ENCODE results near the gene ADAD2. TPM values are rescaled to one million over a fixed set of nuclear protein-coding genes. Genes with fewer than 3 reads are reported as not detected.

Gene ADAD2
- total RNA-seq, 4 donors from 2014 or later, result not detected

DNA sequence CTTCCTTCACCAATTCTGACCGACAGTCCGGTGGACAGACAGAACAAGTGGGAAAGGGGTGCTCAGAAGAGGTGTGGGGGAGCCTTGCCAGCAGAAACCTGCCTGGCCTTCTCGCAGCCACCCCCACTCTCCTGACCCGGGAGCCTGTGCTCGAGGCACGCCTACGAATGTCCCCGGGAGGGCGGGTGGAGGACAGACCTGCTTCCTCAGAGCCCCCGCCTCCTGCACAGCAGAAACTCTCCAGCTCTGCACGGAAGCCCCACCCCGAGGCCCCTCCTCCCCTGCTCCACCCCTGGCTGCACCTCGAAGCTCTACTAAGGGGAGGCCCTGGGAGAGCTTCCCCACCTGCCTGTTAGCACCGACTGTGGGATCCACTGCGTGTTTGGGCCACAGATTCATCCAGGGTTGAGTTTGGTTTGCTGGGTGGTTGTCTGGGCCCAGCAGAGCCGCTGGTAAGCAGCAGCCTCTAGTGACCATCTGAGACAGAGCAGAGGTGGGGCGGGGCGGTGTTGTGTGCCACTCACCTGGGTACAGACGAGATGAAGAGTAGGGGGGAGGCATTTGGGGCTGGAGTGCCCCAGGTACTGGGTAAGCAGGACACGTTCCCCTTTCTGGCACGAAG lies 10.3 kb upstream of the ADAD2 start:
- peaks cover 0 to 60% of the 10 kb centered on the region in 2 donors for H3K36me3 ChIP-seq
- H3K9me3 ChIP-seq, result no peaks in the 10 kb centered on the region
- in situ Hi-C loops (cut with MboI; ENCODE audit: low sequenced_read_pairs in 4 of 4), result loop anchor here in 3 of 4 donors (10.0 to 25.0 kb wide), 5 partner anchors 93 to 368 kb away; partner anchors contain the start of genes OSGIN1 (in 2 of the 3), HSBP1 (in 1 of the 3) and NECAB2 (in 1 of the 3)
- peaks cover 2 to 5% of the 10 kb centered on the region in 2 donors for H3K4me1 ChIP-seq
- TF ChIP-seq POLR2A (IDR thresholded peaks at IDR 0.05) (no peak), CTCF (IDR thresholded peaks at IDR 0.05 in 4 of 5, conservative IDR thresholded peaks at IDR 0.05 in 1 of 5) (no peak)
- H3K4me3 ChIP-seq, result no peak overlapping the region
- DNase-seq (no peak), ATAC-seq (no peak)
- H3K27me3 ChIP-seq, result no peaks in the 10 kb centered on the region
- intact Hi-C loops (cut with DNase I; ENCODE audit: low total_unique reads), result no loop called here
- H3K27ac ChIP-seq, result peak overlapping the region in 3 of 4 donors; percentile 20 to 37 (median 34)

DNA sequence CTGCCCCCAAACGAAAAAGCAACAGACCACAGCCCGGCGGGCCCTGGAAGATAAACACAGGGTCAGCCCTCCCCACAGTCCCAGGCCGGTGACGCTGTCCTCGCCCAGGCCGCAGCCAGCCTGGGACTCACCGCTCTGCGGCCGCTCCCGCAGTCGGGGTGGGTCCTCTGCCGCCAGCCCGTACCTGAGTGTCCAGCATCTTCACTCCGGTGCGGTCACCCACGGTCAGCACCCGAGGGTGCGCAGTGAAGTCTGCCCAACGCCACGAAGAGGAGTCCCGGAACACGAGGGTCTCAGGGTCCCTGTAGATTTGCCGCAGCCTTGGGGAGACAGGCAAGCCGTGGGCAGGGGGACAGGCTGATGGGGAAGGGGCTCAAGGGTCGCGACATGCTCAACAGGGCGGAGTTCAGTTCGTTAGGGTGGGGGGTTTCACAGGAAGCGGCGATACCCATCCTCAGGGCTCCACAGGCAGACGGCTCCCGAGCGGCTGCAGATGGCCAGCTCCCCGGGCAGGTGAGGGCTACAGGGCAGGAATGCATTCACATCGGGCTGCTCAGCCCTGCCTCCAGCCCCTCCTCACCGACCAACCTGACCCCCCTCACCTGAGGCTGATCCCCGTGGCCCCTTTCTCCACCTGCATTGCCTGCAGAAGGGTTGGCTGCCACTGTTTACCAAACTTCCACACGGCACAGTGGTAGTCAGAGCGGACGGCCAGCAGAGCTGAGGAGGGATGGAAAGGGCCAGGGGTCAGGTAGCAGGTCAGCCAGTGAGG lies 9.6 kb upstream of the ADAD2 start:
- intact Hi-C loops (cut with DNase I; ENCODE audit: low total_unique reads) (no loop called here), in situ Hi-C loops (cut with MboI; ENCODE audit: low sequenced_read_pairs in 4 of 4) (loop anchor here in 3 of 4 donors (10.0 to 25.0 kb wide), 5 partner anchors 94 to 369 kb away; partner anchors contain the start of genes OSGIN1 (in 2 of the 3), HSBP1 (in 1 of the 3) and NECAB2 (in 1 of the 3))
- H3K27ac ChIP-seq, result peak overlapping the region in 1 of 4 donors; percentile 20
- ATAC-seq, result no peak
- DNase-seq, result no peak
- peaks cover 0 to 60% of the 10 kb centered on the region in 2 donors for H3K36me3 ChIP-seq
- no peak for TF ChIP-seq CTCF (IDR thresholded peaks at IDR 0.05 in 4 of 5, conservative IDR thresholded peaks at IDR 0.05 in 1 of 5)
- no peak for TF ChIP-seq POLR2A (IDR thresholded peaks at IDR 0.05)
- H3K4me1 ChIP-seq, result peaks cover 0 to 8% of the 10 kb centered on the region in 2 donors
- H3K9me3 ChIP-seq, result no peaks in the 10 kb centered on the region
- no peak overlapping the region for H3K4me3 ChIP-seq
- no peaks in the 10 kb centered on the region for H3K27me3 ChIP-seq

DNA sequence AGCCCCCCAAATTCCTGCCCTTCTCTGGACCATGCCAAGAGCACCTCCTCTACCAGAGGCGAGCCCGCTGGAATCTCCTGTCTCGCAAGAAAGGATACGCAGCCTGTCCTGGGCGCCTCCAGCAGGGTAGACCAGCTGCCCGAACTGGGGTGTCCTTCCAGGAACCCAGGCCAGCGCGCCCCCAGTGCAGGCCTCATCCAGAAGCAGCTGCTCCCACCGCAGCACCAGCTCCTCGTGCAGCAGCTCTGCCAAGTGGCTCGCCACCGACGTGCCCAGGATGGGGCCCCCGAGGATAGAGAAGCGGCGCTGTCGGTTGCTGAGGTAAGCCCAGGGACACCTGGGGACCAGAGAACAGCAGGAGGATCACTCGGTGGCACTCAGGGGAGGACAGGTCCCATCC lies 8.9 kb upstream of the ADAD2 start:
- peaks cover 0 to 8% of the 10 kb centered on the region in 2 donors for H3K4me1 ChIP-seq
- H3K36me3 ChIP-seq, result peaks cover 0 to 60% of the 10 kb centered on the region in 2 donors
- no peaks in the 10 kb centered on the region for H3K27me3 ChIP-seq
- H3K9me3 ChIP-seq, result no peaks in the 10 kb centered on the region
- no peak overlapping the region for H3K27ac ChIP-seq
- intact Hi-C loops (cut with DNase I; ENCODE audit: low total_unique reads), result no loop called here
- in situ Hi-C loops (cut with MboI; ENCODE audit: low sequenced_read_pairs in 4 of 4), result loop anchor here in 3 of 4 donors (10.0 to 25.0 kb wide), 5 partner anchors 95 to 370 kb away; partner anchors contain the start of genes OSGIN1 (in 2 of the 3), HSBP1 (in 1 of the 3) and NECAB2 (in 1 of the 3)
- H3K4me3 ChIP-seq, result no peak overlapping the region
- TF ChIP-seq CTCF (IDR thresholded peaks at IDR 0.05 in 4 of 5, conservative IDR thresholded peaks at IDR 0.05 in 1 of 5) (no peak), POLR2A (IDR thresholded peaks at IDR 0.05) (no peak)
- no peak for ATAC-seq
- no peak for DNase-seq

DNA sequence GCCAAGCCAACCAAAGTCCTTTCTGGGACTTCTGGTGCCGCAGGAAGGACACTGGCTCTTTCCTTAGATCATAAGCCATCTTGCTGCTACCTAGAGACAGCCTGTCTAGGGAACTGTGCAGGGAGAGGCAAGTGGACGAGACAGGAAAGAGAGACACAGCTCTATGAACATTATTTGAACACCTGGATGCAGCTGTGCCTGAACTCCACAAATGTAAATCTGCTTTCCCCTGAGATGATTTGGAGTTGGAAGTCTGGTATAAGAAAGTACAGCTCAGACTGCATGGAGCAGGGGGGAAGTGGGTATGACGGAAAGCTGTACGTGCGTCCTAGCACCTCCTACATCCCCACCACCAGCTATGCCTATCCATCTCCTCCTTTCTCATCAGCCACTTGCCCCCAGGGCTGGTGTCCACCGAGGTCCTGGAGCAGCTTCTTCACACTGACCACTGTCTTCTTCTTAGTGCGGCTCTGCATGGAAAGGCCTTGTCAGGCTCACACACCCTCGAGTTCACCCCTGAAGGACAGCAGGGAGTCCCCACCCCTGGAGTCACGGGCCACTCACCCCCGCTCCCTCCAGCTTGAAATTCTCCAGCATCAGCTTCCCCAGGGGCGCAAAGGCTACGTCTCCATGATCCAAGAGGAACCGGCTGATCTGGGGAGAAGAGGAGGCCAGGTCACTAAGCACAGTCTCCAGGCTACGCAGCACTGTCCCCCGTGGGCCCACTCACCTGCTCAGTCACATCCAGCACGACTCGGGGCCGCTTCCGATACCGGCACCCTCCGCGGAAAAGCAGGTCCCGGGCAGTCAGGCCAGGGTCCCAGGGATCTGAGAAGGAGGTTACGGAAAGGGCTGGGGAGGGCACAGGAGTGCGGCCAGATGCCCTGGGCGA lies 8.0 kb upstream of the ADAD2 start:
- TF ChIP-seq CTCF (IDR thresholded peaks at IDR 0.05 in 4 of 5, conservative IDR thresholded peaks at IDR 0.05 in 1 of 5), result no peak
- no peak for TF ChIP-seq POLR2A (IDR thresholded peaks at IDR 0.05)
- no peaks in the 10 kb centered on the region for H3K9me3 ChIP-seq
- ATAC-seq (no peak), DNase-seq (no peak)
- peak overlapping the region in 3 of 4 donors; percentile 62 to 82 (median 81) for H3K27ac ChIP-seq
- in situ Hi-C loops (cut with MboI; ENCODE audit: low sequenced_read_pairs in 4 of 4) (loop anchor here in 3 of 4 donors (10.0 to 25.0 kb wide), 5 partner anchors 96 to 371 kb away; partner anchors contain the start of genes OSGIN1 (in 2 of the 3), HSBP1 (in 1 of the 3) and NECAB2 (in 1 of the 3)), intact Hi-C loops (cut with DNase I; ENCODE audit: low total_unique reads) (no loop called here)
- peaks cover 0 to 58% of the 10 kb centered on the region in 2 donors for H3K36me3 ChIP-seq
- no peaks in the 10 kb centered on the region for H3K27me3 ChIP-seq
- peaks cover 0 to 8% of the 10 kb centered on the region in 2 donors for H3K4me1 ChIP-seq
- no peak overlapping the region for H3K4me3 ChIP-seq

Data from gastrocnemius medialis (tissue), 4 donors.